Caco-2 (cell line): ENCODE measurements around the gene NKX2-1. TPM values are rescaled to one million over a fixed set of nuclear protein-coding genes. Genes with fewer than 3 reads are reported as not detected.

Source experiments
- BruUV-seq: library from RNA; stranded (reverse); fragments of 400-500 nt; replicated peaks from 2 replicates; lab custom pipeline; 2021; lab: Mats Ljungman, UMichigan
- CTCF ChIA-PET: fragments of 300-600 bp; sonication (Branson Sonifier 250); formaldehyde crosslinking; loops from one replicate; lab custom pipeline; 2022; ENCODE audit warnings: antibody characterized with exemption; lab: Charles Lee
- POLR2A ChIA-PET: fragments of 300-600 bp; sonication (Branson Sonifier 250); formaldehyde crosslinking; loops from one replicate; lab custom pipeline; 2022; ENCODE audit warnings: antibody characterized with exemption; lab: Charles Lee
- DNase-seq, 2 experiments: peaks; one replicate each; pipeline versions ENCODE4 v3.0.0 to v3.0.0-alpha.2; 2020 to 2022
- H3K27me3 ChIP-seq: replicated peaks from 2 replicates; pipeline ENCODE4 v1.6.0; 2011; ENCODE audit warnings: low read length; ENCODE audit not compliant: control insufficient read depth, insufficient read depth
- H3K36me3 ChIP-seq: 2 replicates; pipeline ENCODE4 v1.5.1; 2011; ENCODE audit warnings: low read length; ENCODE audit not compliant: control insufficient read depth, insufficient read depth
- H3K4me1 ChIP-seq: fragments of 250-450 bp; sonication (Bioruptor Pico); 2 replicates; pipeline ENCODE4 v1.5.1; 2020; ENCODE audit warnings: mild to moderate bottlenecking
- H3K4me3 ChIP-seq: 2 replicates; pipeline ENCODE4 v1.5.1; 2011; ENCODE audit warnings: low read depth, mild to moderate bottlenecking, control low read depth, low read length
- H3K9me3 ChIP-seq: fragments of 250-450 bp; sonication (Bioruptor Pico); 2 replicates; pipeline ENCODE4 v1.5.1; 2020; ENCODE audit warnings: mild to moderate bottlenecking, moderate library complexity
- H3K27ac Mint-ChIP-seq: one replicate; pipeline ENCODE4 v1.8.0; 2022; ENCODE audit warnings: mixed read lengths; ENCODE audit not compliant: unreplicated experiment
- H3K27me3 Mint-ChIP-seq: one replicate; pipeline ENCODE4 v1.8.0; 2022; ENCODE audit warnings: mixed read lengths; ENCODE audit not compliant: insufficient read depth, unreplicated experiment
- H3K36me3 Mint-ChIP-seq: one replicate; pipeline ENCODE4 v1.8.0; 2022; ENCODE audit warnings: mild to moderate bottlenecking, mixed read lengths; ENCODE audit not compliant: insufficient read depth, unreplicated experiment
- H3K4me1 Mint-ChIP-seq: one replicate; pipeline ENCODE4 v1.8.0; 2022; ENCODE audit warnings: low read depth, mixed read lengths; ENCODE audit not compliant: unreplicated experiment
- H3K4me3 Mint-ChIP-seq: one replicate; pipeline ENCODE4 v1.8.0; 2022; ENCODE audit warnings: mild to moderate bottlenecking, moderate library complexity, mixed read lengths; ENCODE audit not compliant: unreplicated experiment
- H3K9me3 Mint-ChIP-seq: one replicate; pipeline ENCODE4 v1.8.0; 2022; ENCODE audit warnings: mixed read lengths; ENCODE audit not compliant: unreplicated experiment
- intact Hi-C: fragments of 100-400 bp; cut with micrococcal nuclease; formaldehyde crosslinking; loops from one replicate; pipeline ENCODE4 v1.10.0; 2022; ENCODE audit not compliant: unreplicated experiment
- total RNA-seq: library from RNA; stranded (reverse); gene quantifications from 2 replicates; pipeline ENCODE4 v1.2.3, GENCODE V29; 2022
- TF ChIP-seq, protein P1 (sequence below), 2 experiments: fragments of 200-600 bp in 1 of 2; IDR thresholded peaks; 1 replicate in 1 of 2; 2 replicates in 1 of 2; pipeline versions ENCODE4 v1.5.1 to v1.8.0; 2011 to 2022; ENCODE audit warnings: antibody characterized with exemption in 1 of 2, control low read depth in 1 of 2, inconsistent platforms in 1 of 2, low read depth in 1 of 2, low read length in 1 of 2, mild to moderate bottlenecking in 1 of 2, moderate library complexity in 1 of 2; ENCODE audit not compliant: insufficient read depth in 1 of 2, severe bottlenecking in 1 of 2, unreplicated experiment in 1 of 2

NKX2-1 gene
- total RNA-seq, 1 experiment from 2014 or later = 0.66 TPM

- Histone ChIP-seq H3K27me3 (no peaks in the 10 kb centered on the region), H3K36me3 (no peaks in the 10 kb centered on the region), H3K9me3 (no peaks in the 10 kb centered on the region), H3K4me3 (no peak overlapping the region), H3K4me1 (no peaks in the 10 kb centered on the region)
- Mint-ChIP-seq H3K4me3 (no peak overlapping the region), H3K36me3 (no peaks in the 10 kb centered on the region), H3K4me1 (peaks cover 7% of the 10 kb centered on the region), H3K27me3 (peaks cover 22% of the 10 kb centered on the region), H3K27ac (no peak overlapping the region), H3K9me3 (no peaks in the 10 kb centered on the region)
- CTCF ChIA-PET = no interaction called here
- POLR2A ChIA-PET = no interaction called here
- BruUV-seq = no TSS peak
- no peak for DNase-seq
- TF ChIP-seq, protein P1, sequence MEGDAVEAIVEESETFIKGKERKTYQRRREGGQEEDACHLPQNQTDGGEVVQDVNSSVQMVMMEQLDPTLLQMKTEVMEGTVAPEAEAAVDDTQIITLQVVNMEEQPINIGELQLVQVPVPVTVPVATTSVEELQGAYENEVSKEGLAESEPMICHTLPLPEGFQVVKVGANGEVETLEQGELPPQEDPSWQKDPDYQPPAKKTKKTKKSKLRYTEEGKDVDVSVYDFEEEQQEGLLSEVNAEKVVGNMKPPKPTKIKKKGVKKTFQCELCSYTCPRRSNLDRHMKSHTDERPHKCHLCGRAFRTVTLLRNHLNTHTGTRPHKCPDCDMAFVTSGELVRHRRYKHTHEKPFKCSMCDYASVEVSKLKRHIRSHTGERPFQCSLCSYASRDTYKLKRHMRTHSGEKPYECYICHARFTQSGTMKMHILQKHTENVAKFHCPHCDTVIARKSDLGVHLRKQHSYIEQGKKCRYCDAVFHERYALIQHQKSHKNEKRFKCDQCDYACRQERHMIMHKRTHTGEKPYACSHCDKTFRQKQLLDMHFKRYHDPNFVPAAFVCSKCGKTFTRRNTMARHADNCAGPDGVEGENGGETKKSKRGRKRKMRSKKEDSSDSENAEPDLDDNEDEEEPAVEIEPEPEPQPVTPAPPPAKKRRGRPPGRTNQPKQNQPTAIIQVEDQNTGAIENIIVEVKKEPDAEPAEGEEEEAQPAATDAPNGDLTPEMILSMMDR (IDR thresholded peaks at IDR 0.05; ENCODE audit: insufficient read depth in 1 of 2, low read depth in 1 of 2, low read length in 1 of 2, severe bottlenecking in 1 of 2, unreplicated experiment in 1 of 2) = no peak
- intact Hi-C loops = no loop called here
These were observed 17.2 kb downstream of the NKX2-1 start for GRCh38 chr14:36502558-36503508.

- Histone ChIP-seq H3K9me3 (no peaks in the 10 kb centered on the region), H3K27me3 (no peaks in the 10 kb centered on the region; the same call in 1 of the 2 replicates), H3K4me1 (no peaks in the 10 kb centered on the region), H3K36me3 (no peaks in the 10 kb centered on the region), H3K4me3 (no peak overlapping the region)
- no peaks in the 10 kb centered on the region for H3K36me3 Mint-ChIP-seq
- peaks cover 27% of the 10 kb centered on the region for H3K27me3 Mint-ChIP-seq
- ChIA-PET POLR2A (interaction anchor here (0.5 kb wide), 1 partner anchor 49 kb away, joined by 3 read pairs; no protein-coding TSS in a partner anchor), CTCF (no interaction called here)
- H3K4me1 Mint-ChIP-seq = peaks cover 7% of the 10 kb centered on the region
- no peak overlapping the region for H3K27ac Mint-ChIP-seq
- TF ChIP-seq, protein P1 (IDR thresholded peaks at IDR 0.05; ENCODE audit: insufficient read depth in 1 of 2, low read depth in 1 of 2, low read length in 1 of 2, severe bottlenecking in 1 of 2, unreplicated experiment in 1 of 2) = no peak
- DNase-seq = no peak
- H3K9me3 Mint-ChIP-seq = no peaks in the 10 kb centered on the region
- intact Hi-C loops = no loop called here
- no peak overlapping the region for H3K4me3 Mint-ChIP-seq
- no TSS peak for BruUV-seq
These were observed 21.1 kb downstream of the NKX2-1 start for GRCh38 chr14:36498938-36499337.

- no peak overlapping the region for H3K4me3 ChIP-seq
- ChIA-PET CTCF (interaction anchor here (0.9 kb wide), 1 partner anchor 24 kb away, joined by 5 read pairs; the partner anchor contains the start of gene NKX2-1), POLR2A (no interaction called here)
- H3K4me3 Mint-ChIP-seq = no peak overlapping the region
- no peaks in the 10 kb centered on the region; the same call in 1 of the 2 replicates for H3K27me3 ChIP-seq
- peaks cover 7% of the 10 kb centered on the region for H3K4me1 Mint-ChIP-seq
- no peaks in the 10 kb centered on the region for H3K9me3 Mint-ChIP-seq
- intact Hi-C loops = no loop called here
- H3K36me3 ChIP-seq = no peaks in the 10 kb centered on the region
- TF ChIP-seq, protein P1 (IDR thresholded peaks at IDR 0.05; ENCODE audit: insufficient read depth in 1 of 2, low read depth in 1 of 2, low read length in 1 of 2, severe bottlenecking in 1 of 2, unreplicated experiment in 1 of 2) = no peak
- H3K4me1 ChIP-seq = no peaks in the 10 kb centered on the region
- no peaks in the 10 kb centered on the region for H3K36me3 Mint-ChIP-seq
- peaks cover 23% of the 10 kb centered on the region for H3K27me3 Mint-ChIP-seq
- no peaks in the 10 kb centered on the region for H3K9me3 ChIP-seq
- H3K27ac Mint-ChIP-seq = no peak overlapping the region
- no TSS peak for BruUV-seq
- no peak for DNase-seq
These were observed 23.7 kb downstream of the NKX2-1 start for GRCh38 chr14:36496346-36496745.
